ENCODE measurements around the gene RAD51D. TPM values are rescaled to one million over a fixed set of nuclear protein-coding genes. Genes with fewer than 3 reads are reported as not detected.

RAD51D gene
- total and polyA plus RNA-seq, 2 donors (not counting 3 experiments of a cell fraction or from before 2014, with no cell fraction given) = 15.5 to 27.9 TPM

DNA sequence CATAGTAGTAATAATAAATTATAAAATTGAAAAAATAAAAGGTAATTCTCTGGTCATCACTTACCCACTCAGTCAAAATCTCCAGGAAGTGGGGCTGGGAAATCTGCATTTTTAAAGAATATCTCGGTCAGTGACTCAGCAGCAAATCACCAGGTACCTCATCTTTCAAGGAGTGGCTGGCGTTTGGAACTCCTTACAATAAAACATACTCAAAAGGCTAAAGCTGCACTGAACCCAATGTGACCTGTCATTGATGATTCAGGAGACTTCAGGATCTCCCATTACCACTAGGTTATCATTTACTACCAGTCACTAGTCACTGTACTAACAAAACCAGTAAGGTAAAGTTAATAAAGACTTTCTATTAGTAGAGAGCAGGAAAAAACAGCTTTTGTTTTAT lies 34.7 kb downstream of the RAD51D start:
- H3K27ac ChIP-seq (ENCODE audit: insufficient read depth, low read depth, low read length) = no peak overlapping the region
- peaks cover 34% of the 10 kb centered on the region for H3K4me1 ChIP-seq (ENCODE audit: control insufficient read depth, extremely low read depth, insufficient read depth, low read length)
- TF ChIP-seq FOS (IDR thresholded peaks at IDR 0.05; ENCODE audit: borderline replicate concordance, insufficient read depth, low read length) (peak; percentile 61), MYC (IDR thresholded peaks at IDR 0.05; ENCODE audit: low read depth, low read length) (no peak), GATA2 (IDR thresholded peaks at IDR 0.05; ENCODE audit: insufficient read depth, insufficient read length, low read depth, low read length) (peak; percentile 42)
- TF ChIP-seq, protein P1, sequence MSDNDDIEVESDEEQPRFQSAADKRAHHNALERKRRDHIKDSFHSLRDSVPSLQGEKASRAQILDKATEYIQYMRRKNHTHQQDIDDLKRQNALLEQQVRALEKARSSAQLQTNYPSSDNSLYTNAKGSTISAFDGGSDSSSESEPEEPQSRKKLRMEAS (IDR thresholded peaks at IDR 0.05; ENCODE audit: insufficient read depth, insufficient read length) = no peak
- no peak overlapping the region for H3K9ac ChIP-seq (replicated peaks; ENCODE audit: extremely low read depth, insufficient read depth, low read length)
- peak overlapping the region; percentile 5 for H3K4me2 ChIP-seq (ENCODE audit: insufficient read depth, low read length)
- BruUV-seq (replicated peaks) = no TSS peak
- H3K4me3 ChIP-seq (replicated peaks in 1 of 3; ENCODE audit: insufficient read depth in 1 of 3, low read depth in 1 of 3, low read length in 3 of 3) = no peak overlapping the region
- peaks cover 50% of the 10 kb centered on the region for H3K79me2 ChIP-seq (ENCODE audit: control insufficient read depth, insufficient read depth, low read length)
- dilution Hi-C loops (cut with MboI; ENCODE audit: extremely low pct_ligation_motif_present, low sequenced_read_pairs) = no loop called here
- H3K9me3 ChIP-seq (replicated peaks; ENCODE audit: control insufficient read depth, insufficient read depth, low read length) = no peaks in the 10 kb centered on the region
- H3K27me3 ChIP-seq (ENCODE audit: control insufficient read depth in 2 of 2, insufficient read depth in 2 of 2, low read length in 2 of 2) = no peaks in the 10 kb centered on the region
- intact Hi-C loops (cut with micrococcal nuclease) = no loop called here
- no peak overlapping the region for H2AFZ ChIP-seq (ENCODE audit: low read depth, low read length)
- POLR2A ChIA-PET = interaction anchor here (0.6 kb wide), 1 partner anchor 20 kb away, joined by 4 read pairs; no protein-coding TSS in a partner anchor
- no peaks in the 10 kb centered on the region for H3K36me3 ChIP-seq (ENCODE audit: control insufficient read depth in 2 of 2, extremely low read depth in 1 of 2, insufficient read depth in 2 of 2, low read length in 2 of 2)
- no peaks in the 10 kb centered on the region for H3K9me1 ChIP-seq (replicated peaks; ENCODE audit: control insufficient read depth, extremely low read depth, insufficient read depth, low read length)
- peak; percentile 40 for FAIRE-seq
- CTCF ChIA-PET = interaction anchor here (1.0 to 5.3 kb wide), 3 partner anchors 17 to 62 kb away, joined by 3 to 21 read pairs (median 10); partner anchors contain the start of gene RFFL
- peak; percentile 6 for DNase-seq (ENCODE audit: low read depth, low spot score)
- H4K20me1 ChIP-seq (replicated peaks; ENCODE audit: control insufficient read depth, extremely low read depth, insufficient read depth, low read length) = no peaks in the 10 kb centered on the region

DNA sequence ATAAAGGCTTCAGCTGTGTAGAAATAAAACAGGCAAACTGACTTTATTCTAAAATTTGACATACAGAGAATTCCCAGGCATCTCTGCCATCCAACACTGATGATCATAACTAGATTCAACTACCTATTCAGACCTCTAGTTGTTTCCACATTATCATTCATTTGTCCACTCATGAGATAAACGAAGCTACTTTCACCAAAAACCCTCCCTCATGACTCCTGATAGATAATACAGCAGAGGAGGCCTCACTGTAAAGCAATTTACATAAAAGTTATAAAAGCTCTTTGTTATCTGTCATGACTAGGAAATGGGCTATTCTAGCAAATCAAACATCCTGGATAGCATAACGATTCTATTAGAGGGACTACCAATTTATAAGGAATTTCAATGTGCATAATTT lies 36.6 kb downstream of the RAD51D start:
- ChIA-PET CTCF (interaction anchor here (1.1 to 5.3 kb wide), 3 partner anchors 15 to 60 kb away, joined by 3 to 21 read pairs (median 4); partner anchors contain the start of gene RFFL), POLR2A (interaction anchor here (0.6 kb wide), 1 partner anchor 12 kb away, joined by 7 read pairs; no protein-coding TSS in a partner anchor)
- no peaks in the 10 kb centered on the region for H3K9me3 ChIP-seq (replicated peaks; ENCODE audit: control insufficient read depth, insufficient read depth, low read length)
- BruUV-seq (replicated peaks) = no TSS peak
- intact Hi-C loops (cut with micrococcal nuclease) = no loop called here
- H3K27ac ChIP-seq (ENCODE audit: insufficient read depth, low read depth, low read length) = no peak overlapping the region
- H2AFZ ChIP-seq (ENCODE audit: low read depth, low read length) = no peak overlapping the region
- no peaks in the 10 kb centered on the region for H3K36me3 ChIP-seq (ENCODE audit: control insufficient read depth in 2 of 2, extremely low read depth in 1 of 2, insufficient read depth in 2 of 2, low read length in 2 of 2)
- no peak for TF ChIP-seq JUN (IDR thresholded peaks at IDR 0.05; ENCODE audit: borderline replicate concordance, insufficient read depth, insufficient read length, low read depth)
- H3K4me2 ChIP-seq (ENCODE audit: insufficient read depth, low read length) = no peak overlapping the region
- FAIRE-seq (no peak), DNase-seq (ENCODE audit: low read depth, low spot score) (no peak)
- H4K20me1 ChIP-seq (replicated peaks; ENCODE audit: control insufficient read depth, extremely low read depth, insufficient read depth, low read length) = no peaks in the 10 kb centered on the region
- H3K9me1 ChIP-seq (replicated peaks; ENCODE audit: control insufficient read depth, extremely low read depth, insufficient read depth, low read length) = no peaks in the 10 kb centered on the region
- dilution Hi-C loops (cut with MboI; ENCODE audit: extremely low pct_ligation_motif_present, low sequenced_read_pairs) = no loop called here
- peaks cover 48% of the 10 kb centered on the region for H3K79me2 ChIP-seq (ENCODE audit: control insufficient read depth, insufficient read depth, low read length)
- H3K9ac ChIP-seq (replicated peaks; ENCODE audit: extremely low read depth, insufficient read depth, low read length) = no peak overlapping the region
- H3K4me1 ChIP-seq (ENCODE audit: control insufficient read depth, extremely low read depth, insufficient read depth, low read length) = peaks cover 27% of the 10 kb centered on the region
- H3K4me3 ChIP-seq (replicated peaks in 1 of 3; ENCODE audit: insufficient read depth in 1 of 3, low read depth in 1 of 3, low read length in 3 of 3) = no peak overlapping the region
- H3K27me3 ChIP-seq (ENCODE audit: control insufficient read depth in 2 of 2, insufficient read depth in 2 of 2, low read length in 2 of 2) = no peaks in the 10 kb centered on the region

Measured in endothelial cell of umbilical vein (primary cell).